Measurements from ENCODE around the gene COQ8B.
A peak's percentile ranks its signal among the peaks of the same experiment; 100 is the strongest.
"Not testable (repeated sequence)": the region's sequence is repeated elsewhere in the genome, so short reads cannot be mapped to it uniquely, and the experiment has no call there.

Gene COQ8B

DNA sequence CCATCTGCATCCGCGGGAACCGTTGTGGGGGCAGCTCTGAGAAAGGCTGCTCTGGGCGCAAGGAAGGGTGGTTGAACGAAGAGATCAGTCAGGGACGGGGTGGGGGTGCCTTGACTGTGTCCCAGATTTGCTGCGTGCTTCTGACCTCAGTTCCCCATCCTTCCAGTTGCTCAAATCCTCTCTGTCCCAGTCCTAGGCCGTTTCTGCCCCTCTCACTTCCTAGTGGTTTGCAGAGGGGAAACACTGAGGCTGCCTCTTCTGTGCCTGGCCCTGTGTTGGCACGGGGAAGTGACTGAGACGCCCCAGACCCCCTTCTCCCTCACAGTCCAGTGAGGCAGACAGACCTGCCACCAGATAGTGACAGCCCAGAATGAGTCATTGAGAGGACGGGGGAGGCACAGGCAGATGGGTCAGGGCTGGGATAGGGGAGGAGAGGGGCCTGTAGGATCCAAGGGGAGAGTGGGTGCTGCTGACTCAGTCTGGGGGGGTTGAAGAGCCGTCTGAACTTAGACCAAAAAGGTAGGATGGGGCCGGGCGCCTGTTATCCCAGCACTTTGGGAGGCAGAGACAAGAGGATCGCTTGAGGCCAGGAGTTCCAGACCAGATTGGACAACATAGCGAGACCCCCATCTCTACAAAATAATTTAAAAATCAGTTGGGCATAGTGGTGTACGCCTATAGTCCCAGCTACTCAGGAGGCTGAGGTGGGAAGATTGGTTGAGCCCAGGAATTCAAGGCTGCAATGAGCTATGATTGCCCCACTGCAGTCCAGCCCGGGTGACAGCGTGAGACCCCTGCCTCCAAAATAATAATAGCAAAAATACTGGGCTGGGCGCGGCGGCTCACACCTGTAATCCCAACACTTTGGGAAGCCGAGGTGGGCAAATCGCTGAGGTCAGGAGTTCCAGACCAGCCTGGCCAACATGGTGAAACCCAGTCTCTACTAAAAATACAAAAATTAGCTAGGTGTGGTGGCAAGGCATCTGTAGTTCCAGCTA, 52.7 kb downstream of the COQ8B start:
- DNase-seq, result peak; percentile 23

DNA sequence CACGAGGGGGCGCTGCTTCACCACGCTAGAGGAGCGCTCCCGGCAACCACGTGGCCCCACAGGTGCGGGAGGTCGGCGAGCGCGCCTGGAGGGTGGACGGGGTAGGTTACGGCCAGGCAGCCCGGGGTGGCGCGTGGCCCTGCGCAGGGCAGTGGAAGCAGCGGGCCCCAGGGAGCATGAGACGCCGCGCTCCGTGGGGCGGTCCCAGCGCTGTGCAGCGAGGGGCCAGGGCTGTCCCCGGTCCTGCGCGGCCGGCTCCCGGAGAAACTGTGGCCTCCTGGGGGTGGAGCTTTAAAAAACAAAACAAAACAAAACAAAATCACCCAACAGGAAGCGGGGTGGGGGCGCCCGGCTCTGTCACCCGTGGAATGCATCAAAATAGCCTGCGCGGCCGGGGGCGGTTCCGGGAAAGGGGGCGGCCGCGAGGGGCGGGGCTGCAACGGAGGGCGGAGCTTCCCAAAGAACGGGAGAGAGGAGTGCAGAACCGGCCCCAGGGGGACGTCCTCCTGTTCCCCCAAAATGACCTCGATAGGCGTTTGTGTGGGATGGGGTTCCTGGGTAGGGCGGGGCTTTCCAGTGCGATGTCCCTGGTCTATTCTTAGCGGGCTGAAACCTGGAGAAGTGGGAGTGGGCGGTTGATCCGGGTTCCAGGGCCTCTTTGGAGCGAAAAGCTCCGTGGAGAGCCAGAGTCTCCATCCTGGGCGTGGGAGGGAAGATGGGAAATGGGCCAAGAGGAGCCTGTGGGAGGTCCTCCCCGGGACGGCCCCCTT, 53.6 kb downstream of the COQ8B start:
- peak; percentile 73 for DNase-seq

DNA sequence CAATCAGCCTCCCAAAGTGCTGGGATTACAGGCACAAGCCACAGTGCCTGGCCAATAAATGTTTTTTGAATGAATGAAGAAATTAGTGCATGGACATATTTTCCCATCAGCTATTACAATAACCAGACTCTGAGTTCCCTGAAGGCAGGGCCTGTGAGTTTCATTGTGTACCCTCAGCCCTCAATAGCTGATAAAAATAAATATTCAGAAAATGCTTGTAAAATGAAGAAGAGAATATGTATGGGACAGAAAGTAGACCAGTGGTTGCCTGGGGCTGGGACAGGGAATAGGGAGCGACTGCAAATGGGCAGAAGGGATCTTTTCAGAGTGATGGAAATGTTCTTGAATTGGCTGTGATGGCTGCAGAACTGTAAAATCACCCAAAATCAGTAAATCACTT, 55.1 kb downstream of the COQ8B start:
- DNase-seq, result no peak

DNA sequence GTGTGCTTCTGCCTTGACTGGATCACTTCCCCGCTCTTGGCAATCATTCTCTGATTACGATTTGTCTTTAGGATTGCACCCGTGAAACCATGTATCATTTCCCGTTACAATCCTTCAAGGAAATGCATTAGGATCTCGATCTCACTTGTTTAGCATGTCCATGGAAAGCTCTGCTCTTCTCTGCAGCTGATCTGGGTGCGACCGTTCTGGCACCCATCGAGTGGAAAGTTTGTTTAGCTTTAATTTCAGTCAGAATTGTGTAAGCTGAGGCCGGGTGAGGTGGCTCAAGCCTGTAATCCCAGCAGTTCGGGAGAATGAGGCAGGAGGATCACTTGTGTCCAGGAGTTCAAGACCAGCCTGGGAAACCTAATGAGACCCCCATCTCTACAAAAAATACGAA, 57.1 kb downstream of the COQ8B start:
- no peak for DNase-seq

DNA sequence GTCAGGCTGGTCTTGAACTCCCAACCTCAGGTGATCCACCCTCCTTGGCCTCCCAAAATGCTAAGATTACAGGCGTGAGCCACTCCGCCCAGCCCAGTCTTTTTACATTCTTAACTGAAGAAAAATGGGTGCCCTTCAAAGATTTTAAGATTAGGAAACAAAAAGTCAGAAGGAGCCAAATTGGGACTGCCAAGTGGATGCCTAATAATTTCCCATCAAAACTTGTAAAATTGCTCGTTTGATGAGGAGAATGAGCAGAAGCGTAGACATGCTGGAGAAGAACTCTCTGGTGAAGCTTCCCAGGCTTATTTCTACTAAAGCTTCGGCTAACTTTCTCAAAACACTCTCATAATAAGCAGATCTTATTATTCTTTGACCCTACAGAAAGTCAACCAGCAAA, 57.6 kb downstream of the COQ8B start:
- DNase-seq, result no peak

DNA sequence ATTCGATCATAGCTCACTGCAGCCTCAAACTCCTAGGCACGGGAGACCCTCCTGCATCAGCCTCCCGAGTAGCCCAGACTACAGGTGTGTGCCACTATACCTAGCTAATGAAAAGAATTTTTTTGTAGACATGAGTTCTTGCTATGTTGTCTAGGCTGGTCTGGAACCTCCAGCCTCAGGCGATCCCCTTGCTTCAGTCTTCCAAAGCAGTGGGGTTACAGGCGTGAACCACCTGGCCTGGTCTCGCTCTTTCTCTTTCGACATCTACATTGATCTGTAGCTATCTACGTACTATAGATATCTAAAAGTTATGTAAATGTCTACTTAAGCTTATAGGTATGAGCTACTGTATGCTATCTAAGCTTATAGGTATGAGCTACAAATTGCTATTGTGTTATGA, 58.7 kb downstream of the COQ8B start:
- DNase-seq, result no peak

DNA sequence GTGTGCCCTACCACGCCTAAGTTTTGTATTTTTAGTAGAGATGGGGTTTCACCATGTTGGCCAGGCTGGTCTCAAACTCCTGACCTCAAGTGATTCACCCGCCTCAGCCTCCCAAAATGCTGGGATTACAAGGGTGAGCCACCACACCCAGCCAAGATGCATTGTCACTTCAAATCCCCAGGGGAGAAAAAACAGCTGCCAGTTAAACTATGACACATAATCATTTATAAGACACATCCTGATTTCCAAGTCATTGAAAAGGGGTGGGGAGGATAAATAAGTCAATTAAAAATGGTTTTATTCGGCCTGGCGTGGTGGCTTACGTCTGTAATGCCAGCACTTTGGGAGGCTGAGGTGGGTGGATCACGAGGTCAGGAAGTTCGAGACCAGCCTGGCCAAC, 61.0 kb downstream of the COQ8B start:
- DNase-seq, result not testable (repeated sequence)

DNA sequence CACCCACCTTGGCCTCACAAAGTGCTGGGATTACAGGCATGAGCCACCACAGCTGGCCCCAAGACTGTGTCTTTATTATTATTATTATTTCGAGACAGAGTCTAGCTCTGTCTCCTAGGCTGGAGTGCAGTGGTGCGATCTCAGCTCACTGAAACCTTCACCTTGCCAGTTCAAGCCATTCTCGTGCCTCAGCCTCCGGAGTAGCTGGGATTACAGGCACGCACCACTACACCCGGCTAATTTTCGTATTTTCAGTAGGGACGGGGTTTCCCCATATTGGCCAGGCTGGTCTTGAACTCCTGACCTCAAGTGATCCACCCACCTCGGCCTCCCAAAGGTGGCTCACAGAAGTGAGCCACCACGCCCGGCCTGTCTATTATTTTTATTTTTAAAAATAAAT, 64.4 kb downstream of the COQ8B start:
- not testable (repeated sequence) for DNase-seq

DNA sequence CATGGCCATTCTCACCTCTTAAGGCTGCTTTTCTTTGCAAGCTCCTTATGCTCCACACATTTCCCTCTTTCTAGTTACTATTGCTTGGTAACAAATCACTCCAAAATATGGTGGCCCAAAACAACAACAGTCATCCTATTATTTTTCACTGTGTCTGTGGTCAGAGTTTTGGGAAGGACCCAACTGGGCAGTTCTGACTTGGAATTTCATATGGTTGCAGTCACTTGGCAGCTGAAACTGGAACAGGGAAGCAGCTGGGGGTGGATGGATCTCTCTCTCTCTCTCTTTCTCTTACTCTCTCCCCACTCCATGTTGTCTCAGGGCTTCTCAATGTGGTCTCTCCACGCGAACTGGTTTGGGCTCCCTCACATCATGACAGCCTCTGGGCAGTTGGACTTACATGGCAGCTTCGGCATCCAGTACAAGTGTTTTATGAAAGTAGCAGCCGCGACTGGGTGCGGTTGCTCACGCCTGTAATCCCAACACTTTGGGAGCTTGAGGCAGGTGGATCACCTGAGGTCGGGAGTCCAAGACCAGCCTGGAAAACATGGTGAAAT, 65.9 kb downstream of the COQ8B start:
- peak; percentile 80 for DNase-seq

DNA sequence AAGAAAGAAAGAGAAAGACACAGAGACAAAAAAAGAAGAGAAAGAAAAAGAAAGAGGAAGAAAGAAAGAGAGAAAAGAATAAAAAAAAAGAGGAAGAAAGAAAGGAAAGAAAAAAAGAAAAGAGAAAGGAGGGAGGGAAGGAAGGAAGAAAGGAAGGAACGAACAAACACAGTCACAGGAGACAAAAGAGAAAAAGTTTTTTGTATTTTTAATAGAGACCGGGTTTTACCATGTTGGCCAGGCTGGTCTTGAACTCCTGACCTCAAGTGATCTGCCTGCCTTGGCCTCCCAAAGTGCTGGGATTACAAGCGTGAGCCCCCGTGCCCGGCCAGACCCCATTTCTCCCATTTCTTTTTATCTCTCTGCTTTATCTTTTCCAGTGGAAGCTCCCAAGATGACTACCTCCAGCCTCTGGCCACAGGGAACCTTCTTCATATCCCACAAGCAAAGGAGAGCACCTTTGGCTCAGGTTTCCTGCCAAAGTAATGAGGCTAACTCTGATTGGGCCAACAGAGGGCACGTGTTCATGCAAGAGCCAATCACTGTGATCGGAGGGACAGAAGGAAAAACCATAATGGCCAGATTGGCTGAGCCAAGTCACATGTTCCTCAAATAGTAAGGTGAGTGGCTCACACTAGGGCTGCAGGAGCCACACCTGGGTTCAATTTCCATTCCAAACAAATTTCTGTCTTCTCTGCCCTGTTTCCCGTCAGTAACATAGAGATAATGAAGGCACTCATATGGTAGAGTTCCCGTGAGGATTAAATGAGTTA, 66.6 kb downstream of the COQ8B start:
- DNase-seq, result peak; percentile 14

DNA sequence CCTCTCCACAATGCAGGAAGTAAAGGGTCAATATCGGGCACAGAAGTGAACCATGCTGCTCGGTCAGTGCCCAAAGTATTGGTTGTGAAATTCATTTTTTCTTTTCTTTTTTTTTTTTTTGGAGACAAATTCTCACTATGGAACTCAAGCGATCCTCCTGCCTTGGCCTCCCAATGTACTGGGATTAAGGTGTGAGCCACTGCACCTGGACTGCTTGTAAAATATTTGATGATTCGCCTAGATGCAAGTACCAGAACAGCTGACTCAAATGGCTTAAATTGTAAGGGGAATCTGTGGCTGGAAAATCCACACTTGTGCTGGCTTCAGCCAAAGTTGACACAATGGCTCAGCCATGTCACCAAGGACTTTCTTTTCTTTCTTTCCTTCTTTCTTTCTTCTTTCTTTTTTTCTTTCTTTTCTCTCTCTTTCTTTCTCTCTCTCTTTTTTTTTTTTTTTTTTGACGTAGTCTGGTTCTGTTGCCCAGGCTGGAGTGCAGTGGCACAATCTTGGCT, 69.9 kb downstream of the COQ8B start:
- DNase-seq, result peak; percentile 12

DNA sequence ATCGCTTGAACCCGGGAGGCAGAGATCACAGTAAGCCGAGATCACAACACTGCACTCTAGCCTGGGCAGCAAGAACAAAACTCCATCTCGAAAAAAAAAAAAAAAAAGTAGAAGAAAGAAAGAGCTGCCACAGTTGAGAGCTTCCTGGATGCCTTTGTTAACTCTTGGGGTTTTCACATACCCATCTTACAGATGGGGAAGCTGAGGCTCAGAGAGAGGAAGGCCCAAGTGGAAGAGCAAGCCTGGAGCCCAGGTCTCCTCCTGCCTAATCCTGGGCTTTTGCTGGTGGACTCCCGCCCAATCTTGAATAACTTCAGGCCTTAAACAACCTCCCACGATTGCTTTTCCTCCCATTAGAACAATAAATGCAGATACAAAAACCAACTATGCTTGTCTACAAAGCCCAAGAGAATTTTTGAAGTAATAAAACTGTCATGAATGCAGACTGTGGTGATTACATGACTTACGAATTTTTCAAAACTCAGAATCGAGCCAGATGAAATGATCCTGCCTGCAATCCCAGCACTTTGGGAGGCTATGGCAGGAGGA, 73.9 kb downstream of the COQ8B start:
- peak; percentile 56 for DNase-seq

DNA sequence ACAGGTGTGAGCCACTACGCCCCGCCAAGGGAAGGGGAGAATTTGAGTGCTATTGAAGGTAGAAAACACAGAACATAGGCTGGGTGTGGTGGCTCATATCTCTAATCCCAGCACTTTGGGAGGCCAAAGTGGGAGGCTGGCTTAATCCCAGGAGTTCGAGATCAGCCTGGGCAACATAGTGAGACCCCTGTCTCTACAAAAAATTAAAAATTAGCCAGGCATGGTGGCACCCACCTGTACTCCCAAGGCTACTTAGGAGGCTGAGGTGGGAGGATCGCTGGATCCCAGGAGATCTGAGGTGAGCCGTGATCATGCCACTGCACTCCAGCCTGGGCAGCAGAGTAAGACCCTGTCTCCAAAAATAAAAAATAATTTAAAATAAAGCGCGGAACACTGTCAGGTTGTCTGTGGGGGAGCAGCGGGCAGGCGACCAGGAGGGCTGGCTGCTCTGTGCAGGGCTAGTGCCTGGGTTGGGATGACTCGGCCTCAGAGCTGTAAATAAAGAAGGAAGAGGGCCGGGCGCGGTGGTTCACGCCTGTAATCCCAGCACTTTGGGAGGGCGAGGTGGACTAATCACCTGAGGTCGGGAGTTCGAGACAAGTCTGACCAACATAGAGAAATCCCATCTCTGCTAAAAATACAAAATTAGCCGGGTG, 74.5 kb downstream of the COQ8B start:
- DNase-seq, result no peak
